NCI-H69 (cell line): ENCODE results near the gene SCARB1.

Experiments used
- DNase-seq: peaks from one replicate; lab custom pipeline; 2025; lab: John Stamatoyannopoulos, UW

The SCARB1 gene

GRCh38 chr12:124760560-124760959, 103.1 kb downstream of the SCARB1 start:
- DNase-seq, result no peak

- no peak for DNase-seq
Measured at GRCh38 chr12:124759841-124760503, 103.7 kb downstream of the SCARB1 start.

- peak; percentile 99 for DNase-seq
Measured at GRCh38 chr12:124758266-124759220, 105.1 kb downstream of the SCARB1 start.

GRCh38 chr12:124757329-124757728, 106.3 kb downstream of the SCARB1 start:
- DNase-seq, result no peak

GRCh38 chr12:124756760-124757159, 106.9 kb downstream of the SCARB1 start:
- DNase-seq, result no peak

GRCh38 chr12:124756166-124756565, 107.5 kb downstream of the SCARB1 start:
- DNase-seq, result no peak

GRCh38 chr12:124755801-124756148, 107.9 kb downstream of the SCARB1 start:
- no peak for DNase-seq

GRCh38 chr12:124754949-124755800, 108.5 kb downstream of the SCARB1 start:
- peak; percentile 98 for DNase-seq

- DNase-seq, result no peak
Measured at GRCh38 chr12:124754491-124754890, 109.2 kb downstream of the SCARB1 start.

- DNase-seq, result no peak
Measured at GRCh38 chr12:124753993-124754392, 109.7 kb downstream of the SCARB1 start.

- DNase-seq, result peak; percentile 83
Measured at GRCh38 chr12:124753228-124753591, 110.5 kb downstream of the SCARB1 start.

- peak; percentile 66 for DNase-seq
Measured at GRCh38 chr12:124752437-124753227, 111.0 kb downstream of the SCARB1 start.

- DNase-seq, result no peak
Measured at GRCh38 chr12:124751654-124752355, 111.9 kb downstream of the SCARB1 start.

- peak; percentile 39 for DNase-seq
Measured at GRCh38 chr12:124750787-124751471, 112.7 kb downstream of the SCARB1 start.

- DNase-seq, result no peak
Measured at GRCh38 chr12:124750149-124750656, 113.5 kb downstream of the SCARB1 start.

GRCh38 chr12:124749725-124750124, 113.9 kb downstream of the SCARB1 start:
- DNase-seq, result no peak

- no peak for DNase-seq
Measured at GRCh38 chr12:124747426-124748161, 116.1 kb downstream of the SCARB1 start.

- no peak for DNase-seq
Measured at GRCh38 chr12:124746649-124747425, 116.8 kb downstream of the SCARB1 start.
